Endothelial cell of umbilical vein (primary cell): Measurements from ENCODE around the gene LARGE1. TPM values are rescaled to one million over a fixed set of nuclear protein-coding genes. Genes with fewer than 3 reads are reported as not detected.

Source experiments
- BruUV-seq: library from RNA; stranded (reverse); fragments of 400-500 nt; replicated peaks from 2 replicates; lab custom pipeline; 2021; lab: Mats Ljungman, UMichigan
- CTCF ChIA-PET: fragments of 300-600, 350-600 bp; sonication (Branson Sonifier 250); formaldehyde crosslinking; loops from one replicate; lab custom pipeline; 2021; ENCODE audit warnings: antibody characterized with exemption, inconsistent platforms; lab: Charles Lee
- POLR2A ChIA-PET: fragments of 300-600, 350-600 bp; sonication (Branson Sonifier 250); formaldehyde crosslinking; loops from one replicate; lab custom pipeline; 2021; ENCODE audit warnings: antibody characterized with exemption, inconsistent platforms; lab: Charles Lee
- DNase-seq: peaks from one replicate; pipeline ENCODE4 v3.0.0-alpha.2; 2011; ENCODE audit warnings: low read depth, low spot score
- FAIRE-seq: peaks from 2 replicates; lab custom pipeline; 2011; peaks lifted over from hg19 to GRCh38; lab: Jason Lieb, UNC
- H2AFZ ChIP-seq: 2 replicates; pipeline ENCODE4 v1.6.0; 2012; ENCODE audit warnings: low read depth, low read length, control low read depth, inconsistent platforms
- H3K27ac ChIP-seq: 2 replicates; pipeline ENCODE4 v1.5.1; 2011; ENCODE audit warnings: low read depth, mild to moderate bottlenecking, control low read depth, low read length, moderate library complexity; ENCODE audit not compliant: insufficient read depth
- H3K27me3 ChIP-seq, 2 experiments: 2 replicates each; pipeline versions ENCODE4 v1.6.0 to v1.6.1; 2011; ENCODE audit warnings: low read length in 2 of 2, mixed read lengths in 1 of 2; ENCODE audit not compliant: control insufficient read depth in 2 of 2, insufficient read depth in 2 of 2
- H3K36me3 ChIP-seq, 2 experiments: 2 replicates in 1 of 2; 3 replicates in 1 of 2; pipeline ENCODE4 v1.5.1; 2011; ENCODE audit warnings: low read length in 2 of 2, mild to moderate bottlenecking in 1 of 2, moderate library complexity in 1 of 2; ENCODE audit not compliant: control insufficient read depth in 2 of 2, insufficient read depth in 2 of 2; ENCODE audit errors: extremely low read depth in 1 of 2
- H3K4me1 ChIP-seq: 3 replicates; pipeline ENCODE4 v1.5.1; 2011; ENCODE audit warnings: mild to moderate bottlenecking, low read length; ENCODE audit not compliant: control insufficient read depth, insufficient read depth; ENCODE audit errors: extremely low read depth
- H3K4me2 ChIP-seq: 2 replicates; pipeline ENCODE4 v1.6.1; 2011; ENCODE audit warnings: low read length, control low read depth, mixed read lengths; ENCODE audit not compliant: insufficient read depth
- H3K4me3 ChIP-seq, 3 experiments: fragments of 200-600 bp in 1 of 3; sonication (generic), shearing (Covaris generic) in 1 of 3; replicated peaks in 1 of 3; 2 replicates each; pipeline ENCODE4 v1.5.1; 2011 to 2016; ENCODE audit warnings: control low read depth in 3 of 3, low read length in 3 of 3, mild to moderate bottlenecking in 2 of 3, inconsistent platforms in 1 of 3, low read depth in 1 of 3, moderate library complexity in 1 of 3; ENCODE audit not compliant: insufficient read depth in 1 of 3
- H3K79me2 ChIP-seq: 2 replicates; pipeline ENCODE4 v1.6.0; 2012; ENCODE audit warnings: low read length, inconsistent platforms; ENCODE audit not compliant: control insufficient read depth, insufficient read depth
- H3K9ac ChIP-seq: replicated peaks from 2 replicates; pipeline ENCODE3; 2011; ENCODE audit warnings: low read length, control low read depth; ENCODE audit not compliant: insufficient read depth; ENCODE audit errors: extremely low read depth
- H3K9me1 ChIP-seq: replicated peaks from 3 replicates; pipeline ENCODE4 v1.6.0; 2011; ENCODE audit warnings: mild to moderate bottlenecking, low read length; ENCODE audit not compliant: control insufficient read depth, insufficient read depth; ENCODE audit errors: extremely low read depth
- H3K9me3 ChIP-seq: replicated peaks from 2 replicates; pipeline ENCODE4 v1.5.1; 2012; ENCODE audit warnings: low read length, inconsistent platforms; ENCODE audit not compliant: control insufficient read depth, insufficient read depth
- H4K20me1 ChIP-seq: replicated peaks from 2 replicates; pipeline ENCODE3; 2011; ENCODE audit warnings: mild to moderate bottlenecking, low read length; ENCODE audit not compliant: control insufficient read depth, insufficient read depth; ENCODE audit errors: extremely low read depth
- EZH2 ChIP-seq: IDR thresholded peaks from 2 replicates; pipeline ENCODE4 v1.6.1; 2012; ENCODE audit warnings: borderline replicate concordance, low read depth, mild to moderate bottlenecking, moderate library complexity, low read length, inconsistent platforms; ENCODE audit not compliant: severe bottlenecking
- FOS ChIP-seq: IDR thresholded peaks from 2 replicates; pipeline ENCODE4 v1.6.1; 2011; ENCODE audit warnings: mild to moderate bottlenecking, low read length, moderate library complexity, borderline replicate concordance; ENCODE audit not compliant: insufficient read depth
- GATA2 ChIP-seq: IDR thresholded peaks from 2 replicates; pipeline ENCODE4 v1.7.0; 2011; ENCODE audit warnings: low read depth, mild to moderate bottlenecking, moderate library complexity, mixed read lengths, low read length; ENCODE audit not compliant: insufficient read length, insufficient read depth
- JUN ChIP-seq: IDR thresholded peaks from 2 replicates; pipeline ENCODE4 v1.6.1; 2011; ENCODE audit warnings: borderline replicate concordance, low read depth; ENCODE audit not compliant: insufficient read length, insufficient read depth
- MYC ChIP-seq: IDR thresholded peaks from one replicate; pipeline ENCODE4 v1.6.1; 2011; ENCODE audit warnings: mild to moderate bottlenecking, low read depth, low read length
- POLR2A ChIP-seq: IDR thresholded peaks from 2 replicates; pipeline ENCODE4 v1.6.1; 2012; ENCODE audit warnings: low read depth, mild to moderate bottlenecking, control low read depth, low read length
- POLR2AphosphoS5 ChIP-seq: IDR thresholded peaks from 2 replicates; pipeline ENCODE4 v1.6.1; 2012; ENCODE audit warnings: low read depth, mild to moderate bottlenecking, control low read depth, low read length, moderate library complexity; ENCODE audit not compliant: insufficient read depth
- dilution Hi-C: fragments of 300-500 bp; cut with MboI; formaldehyde crosslinking; loops from one replicate; pipeline ENCODE4 v1.15.0; 2019; ENCODE audit warnings: low sequenced_read_pairs; ENCODE audit not compliant: extremely low pct_ligation_motif_present
- intact Hi-C: fragments of 100-400 bp; cut with micrococcal nuclease; formaldehyde crosslinking; loops from one replicate; pipeline ENCODE4 v1.10.0; 2022
- polyA plus RNA-seq, 4 experiments: library from polyadenylated mRNA; depleted of rRNA in 3 of 4; stranded (reverse) in 3 of 4; unstranded in 1 of 4; fragments of >200 nt; gene quantifications; 2 replicates each; pipeline versions ENCODE4 v1.2.1 to v1.2.3, GENCODE V29; 2011 to 2012; ENCODE audit warnings: missing spikeins in 1 of 4
- total RNA-seq: library from RNA; stranded (reverse); gene quantifications from 2 replicates; pipeline ENCODE4 v1.2.3, GENCODE V29; 2021
- TF ChIP-seq, protein P1 (sequence below): IDR thresholded peaks from 2 replicates; pipeline ENCODE4 v1.6.1; 2011; ENCODE audit not compliant: insufficient read depth, insufficient read length
- TF ChIP-seq, protein P2 (sequence below), 2 donors: IDR thresholded peaks; 1 replicate in 1 of 2; 2 replicates in 1 of 2; pipeline ENCODE4 v1.5.1; 2011; ENCODE audit warnings: low read length in 2 of 2, mild to moderate bottlenecking in 2 of 2, moderate library complexity in 2 of 2, control low read depth in 1 of 2, inconsistent platforms in 1 of 2, low read depth in 1 of 2; ENCODE audit not compliant: insufficient read depth in 1 of 2; ENCODE audit errors: extremely low read depth in 1 of 2

LARGE1 gene
- total and polyA plus RNA-seq, 2 donors (not counting 3 experiments of a cell fraction or from before 2014, with no cell fraction given), result 0.95 to 4.4 TPM

DNA sequence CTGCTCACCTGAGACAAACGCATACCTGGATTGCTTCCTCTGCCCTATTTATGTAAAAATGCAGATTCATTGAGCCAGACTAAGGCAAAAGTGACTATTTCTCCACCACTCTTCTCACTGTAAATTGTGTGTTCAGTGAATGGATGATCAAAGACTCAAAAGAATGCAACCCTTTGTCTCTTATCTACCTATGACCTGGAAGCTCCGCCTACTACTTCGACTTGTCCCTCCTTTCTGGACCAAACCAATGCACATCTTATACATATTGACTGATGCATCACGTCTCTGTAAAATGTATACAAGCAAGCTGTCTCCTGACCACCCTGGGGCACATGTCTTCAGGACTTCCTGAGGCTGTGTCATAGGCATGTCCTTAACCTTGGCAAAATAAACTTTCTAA, 444.1 kb downstream of the LARGE1 start:
- Histone ChIP-seq H4K20me1 (no peaks in the 10 kb centered on the region), H3K79me2 (no peaks in the 10 kb centered on the region), H3K9me3 (peaks cover 2% of the 10 kb centered on the region), H3K36me3 (no peaks in the 10 kb centered on the region), H2AFZ (no peak overlapping the region), H3K27me3 (no peaks in the 10 kb centered on the region), H3K9ac (no peak overlapping the region), H3K4me1 (no peaks in the 10 kb centered on the region), H3K4me3 (no peak overlapping the region), H3K9me1 (no peaks in the 10 kb centered on the region), H3K27ac (no peak overlapping the region), H3K4me2 (no peak overlapping the region)
- DNase-seq, result no peak
- POLR2A ChIA-PET, result no interaction called here
- TF ChIP-seq EZH2, result no peak
- FAIRE-seq, result no peak
- no TSS peak for BruUV-seq
- dilution Hi-C loops, result no loop called here
- intact Hi-C loops, result no loop called here
- CTCF ChIA-PET, result no interaction called here

DNA sequence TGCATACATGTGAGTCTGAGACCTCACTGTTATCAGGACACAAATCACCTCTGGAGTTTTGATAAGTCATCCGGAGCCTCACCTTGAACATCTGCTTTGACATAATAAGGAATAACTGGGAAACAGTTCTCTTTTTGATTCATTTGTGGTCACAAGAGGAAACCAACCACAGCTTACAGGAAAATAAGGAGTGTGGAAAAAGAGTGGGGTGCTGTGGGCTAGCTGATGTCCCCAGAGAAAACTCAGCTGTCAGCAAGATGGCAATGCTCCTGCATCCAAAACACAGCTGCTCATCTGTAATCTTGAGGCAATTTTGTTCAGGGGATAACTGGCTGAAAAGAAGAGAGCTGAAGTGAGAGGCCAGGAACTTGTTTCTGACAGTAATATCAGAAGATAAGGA, 445.7 kb downstream of the LARGE1 start:
- Histone ChIP-seq H3K27me3 (no peaks in the 10 kb centered on the region), H3K36me3 (no peaks in the 10 kb centered on the region), H3K27ac (no peak overlapping the region), H4K20me1 (no peaks in the 10 kb centered on the region), H3K9me3 (peaks cover 3% of the 10 kb centered on the region), H3K4me1 (no peaks in the 10 kb centered on the region), H3K9me1 (no peaks in the 10 kb centered on the region), H3K4me3 (no peak overlapping the region), H2AFZ (no peak overlapping the region), H3K9ac (no peak overlapping the region), H3K4me2 (no peak overlapping the region), H3K79me2 (no peaks in the 10 kb centered on the region)
- TF ChIP-seq, protein P1, sequence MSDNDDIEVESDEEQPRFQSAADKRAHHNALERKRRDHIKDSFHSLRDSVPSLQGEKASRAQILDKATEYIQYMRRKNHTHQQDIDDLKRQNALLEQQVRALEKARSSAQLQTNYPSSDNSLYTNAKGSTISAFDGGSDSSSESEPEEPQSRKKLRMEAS, result no peak
- TF ChIP-seq GATA2 (no peak), POLR2A (no peak), JUN (no peak), EZH2 (no peak), FOS (no peak), MYC (no peak), POLR2AphosphoS5 (no peak)
- TF ChIP-seq, protein P2, sequence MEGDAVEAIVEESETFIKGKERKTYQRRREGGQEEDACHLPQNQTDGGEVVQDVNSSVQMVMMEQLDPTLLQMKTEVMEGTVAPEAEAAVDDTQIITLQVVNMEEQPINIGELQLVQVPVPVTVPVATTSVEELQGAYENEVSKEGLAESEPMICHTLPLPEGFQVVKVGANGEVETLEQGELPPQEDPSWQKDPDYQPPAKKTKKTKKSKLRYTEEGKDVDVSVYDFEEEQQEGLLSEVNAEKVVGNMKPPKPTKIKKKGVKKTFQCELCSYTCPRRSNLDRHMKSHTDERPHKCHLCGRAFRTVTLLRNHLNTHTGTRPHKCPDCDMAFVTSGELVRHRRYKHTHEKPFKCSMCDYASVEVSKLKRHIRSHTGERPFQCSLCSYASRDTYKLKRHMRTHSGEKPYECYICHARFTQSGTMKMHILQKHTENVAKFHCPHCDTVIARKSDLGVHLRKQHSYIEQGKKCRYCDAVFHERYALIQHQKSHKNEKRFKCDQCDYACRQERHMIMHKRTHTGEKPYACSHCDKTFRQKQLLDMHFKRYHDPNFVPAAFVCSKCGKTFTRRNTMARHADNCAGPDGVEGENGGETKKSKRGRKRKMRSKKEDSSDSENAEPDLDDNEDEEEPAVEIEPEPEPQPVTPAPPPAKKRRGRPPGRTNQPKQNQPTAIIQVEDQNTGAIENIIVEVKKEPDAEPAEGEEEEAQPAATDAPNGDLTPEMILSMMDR (IDR thresholded peaks at IDR 0.05; ENCODE audit: extremely low read depth in 1 of 2, insufficient read depth in 1 of 2, low read depth in 1 of 2, low read length in 2 of 2), result no peak
- dilution Hi-C loops (no loop called here), intact Hi-C loops (no loop called here)
- no TSS peak for BruUV-seq
- ChIA-PET CTCF (no interaction called here), POLR2A (no interaction called here)
- DNase-seq (no peak), FAIRE-seq (no peak)
